Measurements from ENCODE around the gene GNB1. TPM values are rescaled to one million over a fixed set of nuclear protein-coding genes. Genes with fewer than 3 reads are reported as not detected.

The GNB1 gene
- total and polyA plus RNA-seq, 10 of the 15 experiments (the other 5 are each of a cell fraction or from before 2014, with no cell fraction given) = 23.0 to 392 (median 93.9) TPM

DNA sequence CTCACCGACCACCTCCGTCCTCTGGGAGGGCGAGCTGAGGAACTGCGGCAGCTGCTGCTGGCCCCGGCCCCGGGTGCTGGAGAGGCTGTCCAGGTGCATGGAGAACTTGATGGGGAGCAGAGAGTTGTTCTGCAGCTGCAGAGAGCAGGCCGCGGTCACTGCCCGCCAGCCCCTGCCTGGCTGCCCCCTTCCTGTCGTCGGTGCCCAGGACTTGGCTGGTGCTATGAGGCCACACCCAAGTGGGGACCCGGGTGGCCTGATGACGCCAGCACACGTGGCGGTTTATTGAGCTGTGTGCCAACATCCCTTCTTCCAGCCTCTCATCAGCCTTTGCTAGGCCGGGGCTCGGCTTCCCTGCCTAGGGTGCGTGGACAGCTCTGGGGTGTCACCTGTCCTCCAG is 33.5 kb upstream of the GNB1 start (continued):
- TF ChIP-seq, protein P1, sequence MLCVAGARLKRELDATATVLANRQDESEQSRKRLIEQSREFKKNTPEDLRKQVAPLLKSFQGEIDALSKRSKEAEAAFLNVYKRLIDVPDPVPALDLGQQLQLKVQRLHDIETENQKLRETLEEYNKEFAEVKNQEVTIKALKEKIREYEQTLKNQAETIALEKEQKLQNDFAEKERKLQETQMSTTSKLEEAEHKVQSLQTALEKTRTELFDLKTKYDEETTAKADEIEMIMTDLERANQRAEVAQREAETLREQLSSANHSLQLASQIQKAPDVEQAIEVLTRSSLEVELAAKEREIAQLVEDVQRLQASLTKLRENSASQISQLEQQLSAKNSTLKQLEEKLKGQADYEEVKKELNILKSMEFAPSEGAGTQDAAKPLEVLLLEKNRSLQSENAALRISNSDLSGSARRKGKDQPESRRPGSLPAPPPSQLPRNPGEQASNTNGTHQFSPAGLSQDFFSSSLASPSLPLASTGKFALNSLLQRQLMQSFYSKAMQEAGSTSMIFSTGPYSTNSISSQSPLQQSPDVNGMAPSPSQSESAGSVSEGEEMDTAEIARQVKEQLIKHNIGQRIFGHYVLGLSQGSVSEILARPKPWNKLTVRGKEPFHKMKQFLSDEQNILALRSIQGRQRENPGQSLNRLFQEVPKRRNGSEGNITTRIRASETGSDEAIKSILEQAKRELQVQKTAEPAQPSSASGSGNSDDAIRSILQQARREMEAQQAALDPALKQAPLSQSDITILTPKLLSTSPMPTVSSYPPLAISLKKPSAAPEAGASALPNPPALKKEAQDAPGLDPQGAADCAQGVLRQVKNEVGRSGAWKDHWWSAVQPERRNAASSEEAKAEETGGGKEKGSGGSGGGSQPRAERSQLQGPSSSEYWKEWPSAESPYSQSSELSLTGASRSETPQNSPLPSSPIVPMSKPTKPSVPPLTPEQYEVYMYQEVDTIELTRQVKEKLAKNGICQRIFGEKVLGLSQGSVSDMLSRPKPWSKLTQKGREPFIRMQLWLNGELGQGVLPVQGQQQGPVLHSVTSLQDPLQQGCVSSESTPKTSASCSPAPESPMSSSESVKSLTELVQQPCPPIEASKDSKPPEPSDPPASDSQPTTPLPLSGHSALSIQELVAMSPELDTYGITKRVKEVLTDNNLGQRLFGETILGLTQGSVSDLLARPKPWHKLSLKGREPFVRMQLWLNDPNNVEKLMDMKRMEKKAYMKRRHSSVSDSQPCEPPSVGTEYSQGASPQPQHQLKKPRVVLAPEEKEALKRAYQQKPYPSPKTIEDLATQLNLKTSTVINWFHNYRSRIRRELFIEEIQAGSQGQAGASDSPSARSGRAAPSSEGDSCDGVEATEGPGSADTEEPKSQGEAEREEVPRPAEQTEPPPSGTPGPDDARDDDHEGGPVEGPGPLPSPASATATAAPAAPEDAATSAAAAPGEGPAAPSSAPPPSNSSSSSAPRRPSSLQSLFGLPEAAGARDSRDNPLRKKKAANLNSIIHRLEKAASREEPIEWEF (IDR thresholded peaks at IDR 0.05; ENCODE audit: insufficient replicate concordance, low read depth, low read length) = no peak
- TF ChIP-seq CHD4 (IDR thresholded peaks at IDR 0.05) (no peak), YBX1 (IDR thresholded peaks at IDR 0.05) (no peak), SMARCA5 (IDR thresholded peaks at IDR 0.05) (no peak), ZZZ3 (IDR thresholded peaks at IDR 0.05; ENCODE audit: control insufficient read depth, insufficient read length, low read depth) (no peak), MEF2B (IDR thresholded peaks at IDR 0.05; ENCODE audit: partially characterized antibody, poor library complexity, severe bottlenecking) (no peak), KLF5 (IDR thresholded peaks at IDR 0.05; ENCODE audit: partially characterized antibody) (no peak), KAT2A (conservative IDR thresholded peaks at IDR 0.05; ENCODE audit: control insufficient read depth, low read depth, low read length) (no peak), SMAD1 (IDR thresholded peaks at IDR 0.05; ENCODE audit: low read depth, partially characterized antibody) (no peak)
- TF ChIP-seq, protein P2, sequence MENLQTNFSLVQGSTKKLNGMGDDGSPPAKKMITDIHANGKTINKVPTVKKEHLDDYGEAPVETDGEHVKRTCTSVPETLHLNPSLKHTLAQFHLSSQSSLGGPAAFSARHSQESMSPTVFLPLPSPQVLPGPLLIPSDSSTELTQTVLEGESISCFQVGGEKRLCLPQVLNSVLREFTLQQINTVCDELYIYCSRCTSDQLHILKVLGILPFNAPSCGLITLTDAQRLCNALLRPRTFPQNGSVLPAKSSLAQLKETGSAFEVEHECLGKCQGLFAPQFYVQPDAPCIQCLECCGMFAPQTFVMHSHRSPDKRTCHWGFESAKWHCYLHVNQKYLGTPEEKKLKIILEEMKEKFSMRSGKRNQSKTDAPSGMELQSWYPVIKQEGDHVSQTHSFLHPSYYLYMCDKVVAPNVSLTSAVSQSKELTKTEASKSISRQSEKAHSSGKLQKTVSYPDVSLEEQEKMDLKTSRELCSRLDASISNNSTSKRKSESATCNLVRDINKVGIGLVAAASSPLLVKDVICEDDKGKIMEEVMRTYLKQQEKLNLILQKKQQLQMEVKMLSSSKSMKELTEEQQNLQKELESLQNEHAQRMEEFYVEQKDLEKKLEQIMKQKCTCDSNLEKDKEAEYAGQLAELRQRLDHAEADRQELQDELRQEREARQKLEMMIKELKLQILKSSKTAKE (IDR thresholded peaks at IDR 0.05; ENCODE audit: low read depth, poor library complexity, severe bottlenecking) = no peak

All from GM12878 (cell line).